ENCODE measurements around the gene LAMC3. TPM values are rescaled to one million over a fixed set of nuclear protein-coding genes. Genes with fewer than 3 reads are reported as not detected.
"Not testable (repeated sequence)": the region's sequence is repeated elsewhere in the genome, so short reads cannot be mapped to it uniquely, and the experiment has no call there.

Gene LAMC3
- total RNA-seq, 2 experiments from 2014 or later = 0.19 to 2.2 TPM

- Histone ChIP-seq H3K4me2 (ENCODE audit: low read length) (no peak overlapping the region), H3K79me2 (ENCODE audit: insufficient read depth, low read depth, low read length) (no peaks in the 10 kb centered on the region), H3K4me3 (ENCODE audit: low read depth, low read length, poor library complexity, severe bottlenecking) (no peak overlapping the region), H4K20me1 (ENCODE audit: insufficient read depth, low read length) (no peaks in the 10 kb centered on the region), H3K9me3 (ENCODE audit: low read length) (no peaks in the 10 kb centered on the region), H2AFZ (ENCODE audit: low read length) (no peak overlapping the region), H3K36me3 (ENCODE audit: insufficient read depth, low read length) (no peaks in the 10 kb centered on the region), H3K9me2 (ENCODE audit: insufficient read depth, low read length) (no peaks in the 10 kb centered on the region), H3K4me1 (ENCODE audit: insufficient read depth, low read length, poor library complexity, severe bottlenecking) (no peaks in the 10 kb centered on the region), H3K27ac (ENCODE audit: low read depth, low read length, poor library complexity, severe bottlenecking) (no peak overlapping the region)
- BruUV-seq (replicated peaks) = no TSS peak
- ChIA-PET POLR2A (interaction anchor here (1.1 kb wide), 1 partner anchor 18 kb away, joined by 3 read pairs; no protein-coding TSS in a partner anchor), CTCF (ENCODE audit: unreplicated experiment) (no interaction called here)
- intact Hi-C loops (cut with micrococcal nuclease; ENCODE audit: unreplicated experiment) = no loop called here
- TF ChIP-seq CTCF (conservative IDR thresholded peaks at IDR 0.05; ENCODE audit: low read length) (no peak), EZH2phosphoT487 (IDR thresholded peaks at IDR 0.05; ENCODE audit: borderline replicate concordance, low read depth, low read length) (no peak)
- DNase-seq (ENCODE audit: low spot score) = no peak
These were observed 103.6 kb downstream of the LAMC3 start for GRCh38 chr9:131112374-131113154.

- DNase-seq (ENCODE audit: low spot score) = no peak
- ChIA-PET POLR2A (interaction anchor here (0.6 to 0.7 kb wide), 2 partner anchors 44 to 644 kb away, joined by 4 to 5 read pairs; no protein-coding TSS in a partner anchor), CTCF (ENCODE audit: unreplicated experiment) (no interaction called here)
- H2AFZ ChIP-seq (ENCODE audit: low read length) = no peak overlapping the region
- no peaks in the 10 kb centered on the region for H3K9me2 ChIP-seq (ENCODE audit: insufficient read depth, low read length)
- H3K9me3 ChIP-seq (ENCODE audit: low read length) = no peaks in the 10 kb centered on the region
- H3K4me2 ChIP-seq (ENCODE audit: low read length) = no peak overlapping the region
- no peaks in the 10 kb centered on the region for H3K79me2 ChIP-seq (ENCODE audit: insufficient read depth, low read depth, low read length)
- TF ChIP-seq CTCF (conservative IDR thresholded peaks at IDR 0.05; ENCODE audit: low read length) (no peak), EZH2phosphoT487 (IDR thresholded peaks at IDR 0.05; ENCODE audit: borderline replicate concordance, low read depth, low read length) (no peak)
- no peaks in the 10 kb centered on the region for H3K36me3 ChIP-seq (ENCODE audit: insufficient read depth, low read length)
- no TSS peak for BruUV-seq (replicated peaks)
- no peaks in the 10 kb centered on the region for H3K4me1 ChIP-seq (ENCODE audit: insufficient read depth, low read length, poor library complexity, severe bottlenecking)
- intact Hi-C loops (cut with micrococcal nuclease; ENCODE audit: unreplicated experiment) = no loop called here
- no peak overlapping the region for H3K27ac ChIP-seq (ENCODE audit: low read depth, low read length, poor library complexity, severe bottlenecking)
- no peaks in the 10 kb centered on the region for H4K20me1 ChIP-seq (ENCODE audit: insufficient read depth, low read length)
- H3K4me3 ChIP-seq (ENCODE audit: low read depth, low read length, poor library complexity, severe bottlenecking) = no peak overlapping the region
These were observed 104.7 kb downstream of the LAMC3 start for GRCh38 chr9:131113655-131114054.

GRCh38 chr9:131114084-131114535 lies 105.1 kb downstream of the LAMC3 start:
- no peaks in the 10 kb centered on the region for H4K20me1 ChIP-seq (ENCODE audit: insufficient read depth, low read length)
- POLR2A ChIA-PET = interaction anchor here (0.7 kb wide), 1 partner anchor 45 kb away, joined by 5 read pairs; no protein-coding TSS in a partner anchor

GRCh38 chr9:131115360-131115742 lies 106.4 kb downstream of the LAMC3 start:
- intact Hi-C loops (cut with micrococcal nuclease; ENCODE audit: unreplicated experiment); H2AFZ ChIP-seq (ENCODE audit: low read length); H3K79me2 ChIP-seq (ENCODE audit: insufficient read depth, low read depth, low read length); H3K36me3 ChIP-seq (ENCODE audit: insufficient read depth, low read length); H3K4me1 ChIP-seq (ENCODE audit: insufficient read depth, low read length, poor library complexity, severe bottlenecking); BruUV-seq (replicated peaks); H3K9me3 ChIP-seq (ENCODE audit: low read length); POLR2A ChIA-PET; H3K9me2 ChIP-seq (ENCODE audit: insufficient read depth, low read length); H4K20me1 ChIP-seq (ENCODE audit: insufficient read depth, low read length); H3K4me2 ChIP-seq (ENCODE audit: low read length); H3K27ac ChIP-seq (ENCODE audit: low read depth, low read length, poor library complexity, severe bottlenecking); CTCF ChIA-PET (ENCODE audit: unreplicated experiment); H3K4me3 ChIP-seq (ENCODE audit: low read depth, low read length, poor library complexity, severe bottlenecking); DNase-seq (ENCODE audit: low spot score): not testable (repeated sequence)

More at GRCh38 chr9:131114084-131114535, 105.1 kb downstream of the LAMC3 start:
- TF ChIP-seq CTCF (conservative IDR thresholded peaks at IDR 0.05; ENCODE audit: low read length) (no peak), EZH2phosphoT487 (IDR thresholded peaks at IDR 0.05; ENCODE audit: borderline replicate concordance, low read depth, low read length) (no peak)
- intact Hi-C loops (cut with micrococcal nuclease; ENCODE audit: unreplicated experiment) = no loop called here
- BruUV-seq (replicated peaks) = no TSS peak
- Histone ChIP-seq H2AFZ (ENCODE audit: low read length) (no peak overlapping the region), H3K79me2 (ENCODE audit: insufficient read depth, low read depth, low read length) (no peaks in the 10 kb centered on the region), H3K27ac (ENCODE audit: low read depth, low read length, poor library complexity, severe bottlenecking) (no peak overlapping the region), H3K4me3 (ENCODE audit: low read depth, low read length, poor library complexity, severe bottlenecking) (no peak overlapping the region), H3K9me3 (ENCODE audit: low read length) (no peaks in the 10 kb centered on the region), H3K36me3 (ENCODE audit: insufficient read depth, low read length) (no peaks in the 10 kb centered on the region), H3K9me2 (ENCODE audit: insufficient read depth, low read length) (no peaks in the 10 kb centered on the region), H3K4me1 (ENCODE audit: insufficient read depth, low read length, poor library complexity, severe bottlenecking) (no peaks in the 10 kb centered on the region), H3K4me2 (ENCODE audit: low read length) (no peak overlapping the region)
- DNase-seq (ENCODE audit: low spot score) = no peak
- CTCF ChIA-PET (ENCODE audit: unreplicated experiment) = no interaction called here
